Activated CD8-positive, alpha-beta memory T cell treated with anti-CD3 and anti-CD28 coated beads, Interleukin-2, amount 50 U/mL, for 24 hours (primary cell): Measurements from ENCODE around the gene VASH2.

Experiments
- DNase-seq: peaks from one replicate; pipeline ENCODE4 v3.0.0-alpha.2; 2020; ENCODE audit errors: extremely low read depth

The VASH2 gene

DNA sequence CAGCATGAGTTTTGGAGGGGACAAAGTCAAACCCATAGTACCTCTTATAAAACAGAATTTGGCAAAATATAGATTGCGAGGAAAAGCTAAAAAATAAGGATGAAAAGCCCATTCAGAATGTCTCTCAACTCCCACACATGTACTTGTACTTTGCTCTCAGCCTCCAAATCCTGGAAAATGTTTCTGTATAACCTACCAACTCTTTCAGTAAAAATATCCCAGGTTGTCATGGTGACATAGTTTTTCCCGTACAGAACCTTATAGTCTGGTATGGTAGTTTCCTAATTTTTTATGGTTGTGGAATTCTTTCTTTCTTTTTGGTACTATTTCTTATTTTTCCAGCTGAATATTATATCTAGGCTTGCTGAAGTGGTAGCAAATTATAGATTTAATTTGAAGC is 85.2 kb downstream of the VASH2 start:
- DNase-seq = no peak
